ENCODE results near the gene SPSB4. TPM values are rescaled to one million over a fixed set of nuclear protein-coding genes. Genes with fewer than 3 reads are reported as not detected.
"Not testable (repeated sequence)": the region's sequence is repeated elsewhere in the genome, so short reads cannot be mapped to it uniquely, and the experiment has no call there.

Gene SPSB4
- 10 to 100 TPM; 16.1 to 20.2 (median 17.2) TPM for polyA plus RNA-seq (ENCODE audit: insufficient read length in 4 of 4)

- peak; percentile 62 to 77 (median 70) for DNase-seq (ENCODE audit: low read depth in 4 of 4, low spot score in 3 of 4)
Measured at GRCh38 chr3:141050576-141051442, at the start of gene SPSB4. TSS of gene SPSB4 (plus strand) at chr3:141051347. CDS start at chr3:141066105, 14,758 bp downstream.

- DNase-seq (ENCODE audit: low read depth in 4 of 4, low spot score in 3 of 4), result no peak
Measured at GRCh38 chr3:141006344-141006743, 44.8 kb upstream of the SPSB4 start.

- no peak for DNase-seq (ENCODE audit: low read depth in 4 of 4, low spot score in 3 of 4)
Measured at GRCh38 chr3:141009496-141009895, 41.7 kb upstream of the SPSB4 start.

- peak; percentile 51 to 68 (median 53) for DNase-seq (ENCODE audit: low read depth in 4 of 4, low spot score in 3 of 4)
Measured at GRCh38 chr3:141011232-141011996, 39.7 kb upstream of the SPSB4 start.

GRCh38 chr3:141011997-141012262 lies 39.2 kb upstream of the SPSB4 start:
- no peak for DNase-seq (ENCODE audit: low read depth in 4 of 4, low spot score in 3 of 4)

GRCh38 chr3:141012571-141012970 lies 38.6 kb upstream of the SPSB4 start:
- no peak for DNase-seq (ENCODE audit: low read depth in 4 of 4, low spot score in 3 of 4)

GRCh38 chr3:141015481-141015880 lies 35.7 kb upstream of the SPSB4 start:
- no peak for DNase-seq (ENCODE audit: low read depth in 4 of 4, low spot score in 3 of 4)

- DNase-seq (ENCODE audit: low read depth in 4 of 4, low spot score in 3 of 4), result not testable (repeated sequence)
Measured at GRCh38 chr3:141017366-141018322, 33.5 kb upstream of the SPSB4 start.

- DNase-seq (ENCODE audit: low read depth in 4 of 4, low spot score in 3 of 4), result no peak
Measured at GRCh38 chr3:141019244-141019643, 31.9 kb upstream of the SPSB4 start.

GRCh38 chr3:141020143-141020830 lies 30.9 kb upstream of the SPSB4 start:
- no peak for DNase-seq (ENCODE audit: low read depth in 4 of 4, low spot score in 3 of 4)

- DNase-seq (ENCODE audit: low read depth in 4 of 4, low spot score in 3 of 4), result no peak
Measured at GRCh38 chr3:141021261-141021660, 29.9 kb upstream of the SPSB4 start.

GRCh38 chr3:141030296-141030695 lies 20.9 kb upstream of the SPSB4 start:
- DNase-seq (ENCODE audit: low read depth in 4 of 4, low spot score in 3 of 4), result no peak

GRCh38 chr3:141039589-141039988 lies 11.6 kb upstream of the SPSB4 start:
- no peak for DNase-seq (ENCODE audit: low read depth in 4 of 4, low spot score in 3 of 4)

- no peak for DNase-seq (ENCODE audit: low read depth in 4 of 4, low spot score in 3 of 4)
Measured at GRCh38 chr3:141044695-141045641, 6.2 kb upstream of the SPSB4 start.

GRCh38 chr3:141045849-141046248 lies 5.3 kb upstream of the SPSB4 start:
- no peak for DNase-seq (ENCODE audit: low read depth in 4 of 4, low spot score in 3 of 4)

- no peak for DNase-seq (ENCODE audit: low read depth in 4 of 4, low spot score in 3 of 4)
Measured at GRCh38 chr3:141047168-141047567, 4.0 kb upstream of the SPSB4 start.

- DNase-seq (ENCODE audit: low read depth in 4 of 4, low spot score in 3 of 4), result no peak
Measured at GRCh38 chr3:141049681-141050080, 1.5 kb upstream of the SPSB4 start.

- peak in 3 of 4 donors; percentile 35 to 64 (median 53) for DNase-seq (ENCODE audit: low read depth in 4 of 4, low spot score in 3 of 4)
Measured at GRCh38 chr3:141051443-141052200, 475 bp downstream of the SPSB4 start.
